ENCODE results near the gene MBLAC1.

Gene MBLAC1

GRCh38 chr7:100095704-100096103 lies 31.1 kb upstream of the MBLAC1 start:
- H4K8ac ChIP-seq (ENCODE audit: low read length): no peak overlapping the region
- no peak overlapping the region for H3K27ac ChIP-seq (ENCODE audit: low read length, poor library complexity, severe bottlenecking)
- H3K14ac ChIP-seq (ENCODE audit: low read length in 2 of 2): no peak overlapping the region
- no peak overlapping the region for H3K18ac ChIP-seq (ENCODE audit: low read depth in 1 of 2, low read length in 2 of 2)
- no peak overlapping the region for H2AK5ac ChIP-seq (ENCODE audit: low read length, severe bottlenecking)
- H3K36me3 ChIP-seq (ENCODE audit: control insufficient read depth in 1 of 2, insufficient read depth in 2 of 2, low read depth in 1 of 2, low read length in 2 of 2): peaks cover 80 to 87% of the 10 kb centered on the region in 2 experiments
- H3K9ac ChIP-seq (ENCODE audit: low read length): no peak overlapping the region
- DNase-seq: no peak
- peak overlapping the region in 1 of 2 experiments; percentile 34 for H2BK12ac ChIP-seq (ENCODE audit: low read length in 2 of 2)
- no peak overlapping the region for H2BK15ac ChIP-seq (ENCODE audit: low read depth, poor library complexity, severe bottlenecking)
- H3K27me3 ChIP-seq (ENCODE audit: control insufficient read depth in 1 of 2, insufficient read depth in 1 of 2, low read length in 2 of 2): no peaks in the 10 kb centered on the region
- WGBS: 95% methylated on average over 17 of the region's 17 CpGs
- no peak overlapping the region for H3K4ac ChIP-seq (ENCODE audit: low read depth in 1 of 2, low read length in 2 of 2)
- H3K4me3 ChIP-seq (ENCODE audit: insufficient read depth in 1 of 2, low read depth in 1 of 2, low read length in 2 of 2): no peak overlapping the region
- H3K23ac ChIP-seq (ENCODE audit: low read length in 2 of 2): no peak overlapping the region
- H3K79me1 ChIP-seq (replicated peaks; ENCODE audit: low read length, poor library complexity, severe bottlenecking): peaks cover 36% of the 10 kb centered on the region
- H2AFZ ChIP-seq (ENCODE audit: low read depth, low read length): no peak overlapping the region
- no peak overlapping the region for H3K4me2 ChIP-seq (ENCODE audit: low read length, poor library complexity, severe bottlenecking)
- no peaks in the 10 kb centered on the region for H3K9me3 ChIP-seq (ENCODE audit: control insufficient read depth, low read length)
- H2BK120ac ChIP-seq (ENCODE audit: low read depth, low read length): no peak overlapping the region
- no peak overlapping the region for H4K91ac ChIP-seq (ENCODE audit: low read length)
- H3K4me1 ChIP-seq (ENCODE audit: control insufficient read depth, insufficient read depth, low read depth, low read length): peaks cover 11% of the 10 kb centered on the region
- no peak overlapping the region for H2BK5ac ChIP-seq (ENCODE audit: low read depth, low read length, poor library complexity, severe bottlenecking)

- Histone ChIP-seq H2BK5ac (ENCODE audit: low read depth, low read length, poor library complexity, severe bottlenecking) (no peak overlapping the region), H3K79me1 (replicated peaks; ENCODE audit: low read length, poor library complexity, severe bottlenecking) (peaks cover 29% of the 10 kb centered on the region), H3K18ac (ENCODE audit: low read depth in 1 of 2, low read length in 2 of 2) (no peak overlapping the region), H3K27me3 (ENCODE audit: control insufficient read depth in 1 of 2, insufficient read depth in 1 of 2, low read length in 2 of 2) (no peaks in the 10 kb centered on the region), H3K14ac (ENCODE audit: low read length in 2 of 2) (no peak overlapping the region), H3K4me1 (ENCODE audit: control insufficient read depth, insufficient read depth, low read depth, low read length) (peaks cover 21% of the 10 kb centered on the region), H2AFZ (ENCODE audit: low read depth, low read length) (no peak overlapping the region), H2BK120ac (ENCODE audit: low read depth, low read length) (no peak overlapping the region), H2BK15ac (ENCODE audit: low read depth, poor library complexity, severe bottlenecking) (no peak overlapping the region), H3K4me2 (ENCODE audit: low read length, poor library complexity, severe bottlenecking) (no peak overlapping the region), H2BK12ac (ENCODE audit: low read length in 2 of 2) (no peak overlapping the region), H4K91ac (ENCODE audit: low read length) (no peak overlapping the region), H4K8ac (ENCODE audit: low read length) (no peak overlapping the region), H3K23ac (ENCODE audit: low read length in 2 of 2) (no peak overlapping the region), H3K27ac (ENCODE audit: low read length, poor library complexity, severe bottlenecking) (no peak overlapping the region), H3K9ac (ENCODE audit: low read length) (peak overlapping the region; percentile 90), H3K36me3 (ENCODE audit: control insufficient read depth in 1 of 2, insufficient read depth in 2 of 2, low read depth in 1 of 2, low read length in 2 of 2) (peaks cover 52 to 62% of the 10 kb centered on the region in 2 experiments), H3K4me3 (ENCODE audit: insufficient read depth in 1 of 2, low read depth in 1 of 2, low read length in 2 of 2) (peak overlapping the region in 1 of 2 experiments; percentile 85), H3K9me3 (ENCODE audit: control insufficient read depth, low read length) (no peaks in the 10 kb centered on the region), H2AK5ac (ENCODE audit: low read length, severe bottlenecking) (no peak overlapping the region), H3K4ac (ENCODE audit: low read depth in 1 of 2, low read length in 2 of 2) (no peak overlapping the region)
- no peak for DNase-seq
- 97% methylated on average over 10 of the region's 10 CpGs for WGBS
Measured at GRCh38 chr7:100098913-100099312, 27.9 kb upstream of the MBLAC1 start.

DNA sequence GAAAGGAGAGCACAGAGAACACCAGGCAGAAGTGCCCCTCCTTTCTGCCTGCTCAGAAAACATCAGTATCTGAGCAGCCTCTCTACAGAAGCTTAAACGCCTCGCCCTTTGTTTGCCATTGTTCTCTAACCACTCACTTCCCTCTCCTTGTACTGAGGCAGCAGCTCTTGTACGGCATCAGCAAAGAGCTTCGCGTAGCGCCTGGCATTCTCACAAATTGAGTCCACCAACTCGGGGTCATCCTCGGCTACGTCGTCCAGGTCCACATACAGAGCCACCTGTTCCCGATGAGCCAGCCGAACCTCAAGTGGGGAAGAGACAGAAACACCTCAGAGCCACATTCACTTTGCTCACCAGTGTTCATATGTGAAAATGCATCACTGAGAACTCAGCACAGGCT lies 27.3 kb upstream of the MBLAC1 start:
- Histone ChIP-seq H3K4me3 (ENCODE audit: insufficient read depth in 1 of 2, low read depth in 1 of 2, low read length in 2 of 2) (peak overlapping the region; percentile 41 to 85), H3K27ac (ENCODE audit: low read length, poor library complexity, severe bottlenecking) (no peak overlapping the region), H2AK5ac (ENCODE audit: low read length, severe bottlenecking) (peak overlapping the region; percentile 50), H3K9ac (ENCODE audit: low read length) (peak overlapping the region; percentile 90), H4K8ac (ENCODE audit: low read length) (peak overlapping the region; percentile 7), H3K4me2 (ENCODE audit: low read length, poor library complexity, severe bottlenecking) (peak overlapping the region; percentile 48), H3K9me3 (ENCODE audit: control insufficient read depth, low read length) (no peaks in the 10 kb centered on the region), H3K4ac (ENCODE audit: low read depth in 1 of 2, low read length in 2 of 2) (peak overlapping the region in 1 of 2 experiments; percentile 36), H3K23ac (ENCODE audit: low read length in 2 of 2) (no peak overlapping the region), H3K18ac (ENCODE audit: low read depth in 1 of 2, low read length in 2 of 2) (no peak overlapping the region), H3K14ac (ENCODE audit: low read length in 2 of 2) (no peak overlapping the region), H3K36me3 (ENCODE audit: control insufficient read depth in 1 of 2, insufficient read depth in 2 of 2, low read depth in 1 of 2, low read length in 2 of 2) (peaks cover 53 to 61% of the 10 kb centered on the region in 2 experiments), H2BK5ac (ENCODE audit: low read depth, low read length, poor library complexity, severe bottlenecking) (no peak overlapping the region), H2AFZ (ENCODE audit: low read depth, low read length) (no peak overlapping the region), H2BK12ac (ENCODE audit: low read length in 2 of 2) (no peak overlapping the region), H2BK15ac (ENCODE audit: low read depth, poor library complexity, severe bottlenecking) (no peak overlapping the region), H3K27me3 (ENCODE audit: control insufficient read depth in 1 of 2, insufficient read depth in 1 of 2, low read length in 2 of 2) (no peaks in the 10 kb centered on the region), H4K91ac (ENCODE audit: low read length) (peak overlapping the region; percentile 25), H3K4me1 (ENCODE audit: control insufficient read depth, insufficient read depth, low read depth, low read length) (peaks cover 21% of the 10 kb centered on the region), H3K79me1 (replicated peaks; ENCODE audit: low read length, poor library complexity, severe bottlenecking) (peaks cover 28% of the 10 kb centered on the region), H2BK120ac (ENCODE audit: low read depth, low read length) (no peak overlapping the region)
- no peak for DNase-seq
- 92% methylated on average over 12 of the region's 12 CpGs for WGBS

DNA sequence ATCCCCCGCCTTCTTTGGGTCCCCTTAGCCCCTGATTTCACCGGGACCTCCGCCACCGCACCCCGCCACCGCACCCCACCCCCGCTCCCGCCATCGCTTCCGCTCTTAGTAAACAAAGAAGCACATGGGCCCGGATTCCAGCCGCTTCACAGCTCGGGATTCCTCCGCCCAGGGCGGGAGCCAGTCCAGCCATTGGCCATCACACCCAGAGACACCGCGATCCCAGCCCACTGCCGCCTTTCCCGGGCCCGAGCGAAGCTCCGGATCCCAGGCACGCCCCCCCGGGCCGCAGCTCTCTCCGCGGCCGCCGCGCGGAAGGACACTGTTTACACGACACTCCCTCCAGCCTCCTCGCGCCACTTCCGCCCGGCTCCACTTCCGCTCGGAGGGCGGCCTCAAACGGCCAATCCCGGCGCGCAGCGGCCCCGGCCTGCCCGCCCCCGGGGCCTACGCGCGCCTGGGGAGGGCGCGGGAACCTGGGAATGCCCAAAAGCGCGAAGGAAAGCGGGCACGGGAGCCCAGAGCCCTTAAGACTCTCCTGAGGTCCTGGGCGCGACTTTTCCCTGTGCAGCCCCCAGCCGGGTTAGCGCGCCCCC lies 26.2 kb upstream of the MBLAC1 start:
- Histone ChIP-seq H3K27ac (ENCODE audit: low read length, poor library complexity, severe bottlenecking) (peak overlapping the region; percentile 81), H3K27me3 (ENCODE audit: control insufficient read depth in 1 of 2, insufficient read depth in 1 of 2, low read length in 2 of 2) (no peaks in the 10 kb centered on the region), H3K79me1 (replicated peaks; ENCODE audit: low read length, poor library complexity, severe bottlenecking) (peaks cover 26% of the 10 kb centered on the region), H3K4me3 (ENCODE audit: insufficient read depth in 1 of 2, low read depth in 1 of 2, low read length in 2 of 2) (peak overlapping the region; percentile 74 to 85), H3K4ac (ENCODE audit: low read depth in 1 of 2, low read length in 2 of 2) (peak overlapping the region in 1 of 2 experiments; percentile 30), H3K23ac (ENCODE audit: low read length in 2 of 2) (no peak overlapping the region), H3K4me2 (ENCODE audit: low read length, poor library complexity, severe bottlenecking) (peak overlapping the region; percentile 93), H2BK5ac (ENCODE audit: low read depth, low read length, poor library complexity, severe bottlenecking) (no peak overlapping the region), H2AFZ (ENCODE audit: low read depth, low read length) (no peak overlapping the region), H4K8ac (ENCODE audit: low read length) (no peak overlapping the region), H2BK15ac (ENCODE audit: low read depth, poor library complexity, severe bottlenecking) (peak overlapping the region; percentile 54), H3K14ac (ENCODE audit: low read length in 2 of 2) (no peak overlapping the region), H4K91ac (ENCODE audit: low read length) (no peak overlapping the region), H3K9ac (ENCODE audit: low read length) (peak overlapping the region; percentile 90), H3K18ac (ENCODE audit: low read depth in 1 of 2, low read length in 2 of 2) (peak overlapping the region in 1 of 2 experiments; percentile 83), H2BK120ac (ENCODE audit: low read depth, low read length) (peak overlapping the region; percentile 74), H2BK12ac (ENCODE audit: low read length in 2 of 2) (no peak overlapping the region), H3K36me3 (ENCODE audit: control insufficient read depth in 1 of 2, insufficient read depth in 2 of 2, low read depth in 1 of 2, low read length in 2 of 2) (peaks cover 59 to 60% of the 10 kb centered on the region in 2 experiments), H3K9me3 (ENCODE audit: control insufficient read depth, low read length) (no peaks in the 10 kb centered on the region), H2AK5ac (ENCODE audit: low read length, severe bottlenecking) (no peak overlapping the region), H3K4me1 (ENCODE audit: control insufficient read depth, insufficient read depth, low read depth, low read length) (peaks cover 21% of the 10 kb centered on the region)
- under 1% methylated on average over 55 of the region's 61 CpGs for WGBS
- peak; percentile 99 for DNase-seq

All from mesenchymal stem cell (in vitro differentiated cells and primary cell).